Gastroesophageal sphincter (tissue), 3 donors: ENCODE results near the gene CLDND1.

Source experiments
- EP300 ChIP-seq: sonication (generic); formaldehyde crosslinking; IDR thresholded peaks from one replicate; pipeline ENCODE4 v1.6.1; 2017; ENCODE audit warnings: antibody characterized with exemption, mild to moderate bottlenecking
- POLR2A ChIP-seq, 2 donors: fragments of 450-650 bp; IDR thresholded peaks; one replicate each; pipeline ENCODE4 v1.6.1; 2017; ENCODE audit warnings: antibody characterized with exemption in 2 of 2, mild to moderate bottlenecking in 2 of 2, moderate library complexity in 1 of 2
- POLR2AphosphoS5 ChIP-seq: sonication (generic); formaldehyde crosslinking; IDR thresholded peaks from one replicate; pipeline ENCODE4 v1.6.1; 2017; ENCODE audit warnings: antibody characterized with exemption
- TF ChIP-seq, protein P1 (sequence below), 4 experiments: fragments of 200-600 bp in 2 of 4; fragments of 450-650 bp in 2 of 4; sonication (generic) in 1 of 4; IDR thresholded peaks; one replicate each; pipeline ENCODE4 v1.5.1; 2017 to 2019; ENCODE audit warnings: antibody characterized with exemption in 4 of 4, mild to moderate bottlenecking in 2 of 4, moderate library complexity in 2 of 4

DNA sequence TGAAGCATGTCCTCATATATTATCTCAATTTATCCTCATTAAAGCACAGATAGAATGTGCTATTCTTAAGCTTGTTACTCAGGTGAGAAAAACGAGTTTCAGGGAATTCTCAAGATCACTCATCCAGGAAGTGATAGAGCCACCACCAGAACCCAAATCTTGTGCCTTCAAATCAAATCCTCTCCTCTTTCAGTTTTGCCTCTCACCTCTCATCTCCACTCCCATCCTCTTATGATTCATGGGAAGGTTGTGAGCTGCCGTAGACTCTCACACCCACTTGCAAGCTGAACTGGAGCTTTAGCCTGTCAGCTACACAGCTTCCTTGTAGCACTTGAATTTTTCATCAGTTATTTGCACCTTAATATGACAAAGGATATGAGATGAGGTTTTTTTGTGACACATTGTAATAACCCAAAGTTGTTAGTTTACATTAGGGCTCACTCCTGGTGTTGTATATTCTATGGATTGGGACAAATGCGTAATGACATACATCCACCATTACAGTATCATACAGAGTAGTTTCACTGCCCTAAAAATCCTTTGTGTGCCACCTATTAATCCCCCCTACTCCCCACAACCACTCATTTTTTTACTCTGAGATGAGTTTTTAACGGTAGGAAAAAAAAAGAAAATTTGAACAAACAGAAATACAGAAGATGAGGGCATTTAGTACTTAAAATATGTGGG is 34.8 kb upstream of the CLDND1 start:
- TF ChIP-seq, protein P1, sequence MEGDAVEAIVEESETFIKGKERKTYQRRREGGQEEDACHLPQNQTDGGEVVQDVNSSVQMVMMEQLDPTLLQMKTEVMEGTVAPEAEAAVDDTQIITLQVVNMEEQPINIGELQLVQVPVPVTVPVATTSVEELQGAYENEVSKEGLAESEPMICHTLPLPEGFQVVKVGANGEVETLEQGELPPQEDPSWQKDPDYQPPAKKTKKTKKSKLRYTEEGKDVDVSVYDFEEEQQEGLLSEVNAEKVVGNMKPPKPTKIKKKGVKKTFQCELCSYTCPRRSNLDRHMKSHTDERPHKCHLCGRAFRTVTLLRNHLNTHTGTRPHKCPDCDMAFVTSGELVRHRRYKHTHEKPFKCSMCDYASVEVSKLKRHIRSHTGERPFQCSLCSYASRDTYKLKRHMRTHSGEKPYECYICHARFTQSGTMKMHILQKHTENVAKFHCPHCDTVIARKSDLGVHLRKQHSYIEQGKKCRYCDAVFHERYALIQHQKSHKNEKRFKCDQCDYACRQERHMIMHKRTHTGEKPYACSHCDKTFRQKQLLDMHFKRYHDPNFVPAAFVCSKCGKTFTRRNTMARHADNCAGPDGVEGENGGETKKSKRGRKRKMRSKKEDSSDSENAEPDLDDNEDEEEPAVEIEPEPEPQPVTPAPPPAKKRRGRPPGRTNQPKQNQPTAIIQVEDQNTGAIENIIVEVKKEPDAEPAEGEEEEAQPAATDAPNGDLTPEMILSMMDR (IDR thresholded peaks at IDR 0.05), result no peak
- TF ChIP-seq POLR2AphosphoS5 (no peak), EP300 (no peak), POLR2A (IDR thresholded peaks at IDR 0.05) (no peak)
